ENCODE measurements around the gene BHLHE40.

DNA sequence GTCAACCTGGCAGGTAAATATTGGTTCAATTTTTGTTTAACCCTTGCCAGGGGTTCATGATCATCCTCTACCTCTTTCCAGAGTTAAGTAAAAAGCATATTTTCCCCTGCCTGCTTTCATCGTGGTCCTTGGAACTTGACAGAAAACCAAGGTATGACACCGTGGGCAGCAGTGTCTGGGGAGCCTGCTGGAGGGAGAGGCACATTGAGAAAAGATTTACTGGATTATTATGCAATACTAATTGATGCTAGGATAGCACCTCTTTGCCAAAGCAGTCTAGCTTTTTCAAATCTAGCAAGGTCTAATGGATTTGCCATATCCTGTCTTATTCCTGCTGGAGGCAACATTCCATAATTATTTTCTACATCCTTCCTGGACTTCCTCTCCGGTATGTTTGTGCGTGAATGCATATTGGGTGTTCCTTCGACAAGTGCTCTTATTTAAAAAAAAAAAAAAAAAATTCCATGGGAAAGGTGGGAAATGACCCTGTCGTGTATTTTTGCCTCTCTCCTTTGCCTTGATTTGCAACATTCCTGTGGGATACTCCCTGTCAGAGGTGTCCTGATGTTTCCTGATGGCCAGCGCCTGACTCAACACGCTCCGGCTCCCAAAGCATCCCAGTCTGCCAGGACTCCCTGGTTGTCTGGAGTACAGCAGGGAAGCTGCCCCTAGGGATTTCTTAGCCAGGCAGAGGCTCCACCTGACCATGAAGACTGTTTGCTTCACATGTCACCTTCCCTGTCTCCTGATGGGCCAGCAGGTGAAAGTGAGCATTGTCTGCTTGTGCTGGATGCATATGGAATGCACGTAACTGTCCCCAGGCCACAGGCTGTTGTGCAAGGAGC is 6.3 kb downstream of the BHLHE40 start:
- TF ChIP-seq, protein P1, sequence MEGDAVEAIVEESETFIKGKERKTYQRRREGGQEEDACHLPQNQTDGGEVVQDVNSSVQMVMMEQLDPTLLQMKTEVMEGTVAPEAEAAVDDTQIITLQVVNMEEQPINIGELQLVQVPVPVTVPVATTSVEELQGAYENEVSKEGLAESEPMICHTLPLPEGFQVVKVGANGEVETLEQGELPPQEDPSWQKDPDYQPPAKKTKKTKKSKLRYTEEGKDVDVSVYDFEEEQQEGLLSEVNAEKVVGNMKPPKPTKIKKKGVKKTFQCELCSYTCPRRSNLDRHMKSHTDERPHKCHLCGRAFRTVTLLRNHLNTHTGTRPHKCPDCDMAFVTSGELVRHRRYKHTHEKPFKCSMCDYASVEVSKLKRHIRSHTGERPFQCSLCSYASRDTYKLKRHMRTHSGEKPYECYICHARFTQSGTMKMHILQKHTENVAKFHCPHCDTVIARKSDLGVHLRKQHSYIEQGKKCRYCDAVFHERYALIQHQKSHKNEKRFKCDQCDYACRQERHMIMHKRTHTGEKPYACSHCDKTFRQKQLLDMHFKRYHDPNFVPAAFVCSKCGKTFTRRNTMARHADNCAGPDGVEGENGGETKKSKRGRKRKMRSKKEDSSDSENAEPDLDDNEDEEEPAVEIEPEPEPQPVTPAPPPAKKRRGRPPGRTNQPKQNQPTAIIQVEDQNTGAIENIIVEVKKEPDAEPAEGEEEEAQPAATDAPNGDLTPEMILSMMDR (IDR thresholded peaks at IDR 0.05): no peak
- TF ChIP-seq POLR2A (IDR thresholded peaks at IDR 0.05): no peak
